Calu3 (cell line): Measurements from ENCODE around the gene PRELP. TPM values are rescaled to one million over a fixed set of nuclear protein-coding genes. Genes with fewer than 3 reads are reported as not detected.

Experiments
- BruUV-seq: library from RNA; stranded (reverse); fragments of 400-500 nt; replicated peaks from 2 replicates; lab custom pipeline; 2021; lab: Mats Ljungman, UMichigan
- CTCF ChIA-PET: fragments of 300-600 bp; sonication (Branson Sonifier 250); formaldehyde crosslinking; loops from one replicate; lab custom pipeline; 2022; ENCODE audit warnings: antibody characterized with exemption; lab: Charles Lee
- DNase-seq: peaks from one replicate; pipeline ENCODE4 v3.0.0; 2022
- H3K27ac Mint-ChIP-seq: one replicate; pipeline ENCODE4 v1.8.0; 2022; ENCODE audit warnings: mixed read lengths; ENCODE audit not compliant: unreplicated experiment
- H3K27me3 Mint-ChIP-seq: one replicate; pipeline ENCODE4 v1.8.0; 2022; ENCODE audit warnings: mixed read lengths; ENCODE audit not compliant: unreplicated experiment
- H3K36me3 Mint-ChIP-seq: one replicate; pipeline ENCODE4 v1.8.0; 2022; ENCODE audit warnings: mild to moderate bottlenecking, moderate library complexity, mixed read lengths; ENCODE audit not compliant: insufficient read depth, unreplicated experiment
- H3K4me1 Mint-ChIP-seq: one replicate; pipeline ENCODE4 v1.8.0; 2022; ENCODE audit warnings: mild to moderate bottlenecking, low read depth, mixed read lengths; ENCODE audit not compliant: unreplicated experiment
- H3K4me3 Mint-ChIP-seq: one replicate; pipeline ENCODE4 v1.8.0; 2022; ENCODE audit warnings: mild to moderate bottlenecking, low read depth, moderate library complexity, mixed read lengths; ENCODE audit not compliant: unreplicated experiment
- H3K9me3 Mint-ChIP-seq: one replicate; pipeline ENCODE4 v1.8.0; 2022; ENCODE audit warnings: low read depth, mixed read lengths; ENCODE audit not compliant: unreplicated experiment
- intact Hi-C: fragments of 100-400 bp; cut with micrococcal nuclease; formaldehyde crosslinking; loops from one replicate; pipeline ENCODE4 v1.10.0; 2022; ENCODE audit not compliant: unreplicated experiment
- total RNA-seq: library from RNA; stranded (reverse); gene quantifications from 2 replicates; pipeline ENCODE4 v1.2.3, GENCODE V29; 2022
- TF ChIP-seq, protein P1 (sequence below): fragments of 200-600 bp; IDR thresholded peaks from one replicate; pipeline ENCODE4 v1.8.0; 2022; ENCODE audit warnings: antibody characterized with exemption; ENCODE audit not compliant: unreplicated experiment

The PRELP gene
- total RNA-seq, 1 experiment from 2014 or later = not detected

DNA sequence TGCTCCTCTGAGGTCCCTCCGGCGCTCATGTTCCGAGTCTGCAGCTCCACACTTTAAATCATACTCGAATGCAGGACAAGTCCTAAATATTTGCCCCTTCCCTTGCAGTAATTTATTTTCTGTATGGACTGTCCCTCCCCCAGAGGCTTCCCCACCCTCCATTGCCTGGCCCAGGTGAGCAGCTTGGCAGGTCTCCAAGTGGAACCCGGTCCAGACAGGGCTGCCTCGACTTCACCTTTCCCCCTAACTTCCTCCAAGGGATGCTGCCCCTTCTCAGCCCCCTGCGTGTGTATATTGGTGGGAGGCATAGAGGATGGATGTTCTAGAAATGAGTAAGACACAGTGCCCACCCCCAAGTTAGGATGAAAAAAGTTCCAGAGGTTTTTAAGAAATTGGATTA is 12.9 kb downstream of the PRELP start:
- TF ChIP-seq, protein P1, sequence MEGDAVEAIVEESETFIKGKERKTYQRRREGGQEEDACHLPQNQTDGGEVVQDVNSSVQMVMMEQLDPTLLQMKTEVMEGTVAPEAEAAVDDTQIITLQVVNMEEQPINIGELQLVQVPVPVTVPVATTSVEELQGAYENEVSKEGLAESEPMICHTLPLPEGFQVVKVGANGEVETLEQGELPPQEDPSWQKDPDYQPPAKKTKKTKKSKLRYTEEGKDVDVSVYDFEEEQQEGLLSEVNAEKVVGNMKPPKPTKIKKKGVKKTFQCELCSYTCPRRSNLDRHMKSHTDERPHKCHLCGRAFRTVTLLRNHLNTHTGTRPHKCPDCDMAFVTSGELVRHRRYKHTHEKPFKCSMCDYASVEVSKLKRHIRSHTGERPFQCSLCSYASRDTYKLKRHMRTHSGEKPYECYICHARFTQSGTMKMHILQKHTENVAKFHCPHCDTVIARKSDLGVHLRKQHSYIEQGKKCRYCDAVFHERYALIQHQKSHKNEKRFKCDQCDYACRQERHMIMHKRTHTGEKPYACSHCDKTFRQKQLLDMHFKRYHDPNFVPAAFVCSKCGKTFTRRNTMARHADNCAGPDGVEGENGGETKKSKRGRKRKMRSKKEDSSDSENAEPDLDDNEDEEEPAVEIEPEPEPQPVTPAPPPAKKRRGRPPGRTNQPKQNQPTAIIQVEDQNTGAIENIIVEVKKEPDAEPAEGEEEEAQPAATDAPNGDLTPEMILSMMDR = no peak
- intact Hi-C loops = loop anchor here (5.0 kb wide), 1 partner anchor 216 kb away; no protein-coding TSS in a partner anchor
- CTCF ChIA-PET = interaction anchor here (1.0 to 2.6 kb wide), 6 partner anchors 16 to 221 kb away, joined by 3 to 15 read pairs (median 5); no protein-coding TSS in a partner anchor
- no TSS peak for BruUV-seq
- Mint-ChIP-seq H3K9me3 (no peaks in the 10 kb centered on the region), H3K27ac (no peak overlapping the region), H3K36me3 (no peaks in the 10 kb centered on the region), H3K4me1 (no peaks in the 10 kb centered on the region), H3K4me3 (no peak overlapping the region), H3K27me3 (peaks cover 65% of the 10 kb centered on the region)
- no peak for DNase-seq

DNA sequence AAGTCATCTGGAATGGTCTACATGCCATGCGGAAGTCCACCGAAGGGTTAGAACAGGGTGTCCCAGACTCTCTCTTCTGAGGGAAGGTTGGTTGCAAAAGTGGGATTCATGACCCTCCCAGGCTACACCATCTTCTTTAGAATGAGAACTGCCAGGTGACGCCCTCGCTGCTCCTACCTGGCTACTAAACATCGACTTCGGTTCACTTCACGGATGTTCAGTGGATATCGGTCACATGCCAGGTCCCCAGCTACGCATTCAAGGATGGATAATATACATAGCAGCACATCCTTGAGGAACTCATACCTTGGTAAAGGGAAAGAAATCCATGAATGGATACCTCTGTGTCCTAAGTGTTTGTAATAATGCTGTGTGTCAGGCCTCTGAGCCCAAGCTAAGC is 15.0 kb downstream of the PRELP start:
- no peaks in the 10 kb centered on the region for H3K4me1 Mint-ChIP-seq
- BruUV-seq = no TSS peak
- no peaks in the 10 kb centered on the region for H3K9me3 Mint-ChIP-seq
- H3K4me3 Mint-ChIP-seq = no peak overlapping the region
- CTCF ChIA-PET = no interaction called here
- H3K36me3 Mint-ChIP-seq = no peaks in the 10 kb centered on the region
- intact Hi-C loops = no loop called here
- TF ChIP-seq, protein P1 = no peak
- H3K27me3 Mint-ChIP-seq = peaks cover 64% of the 10 kb centered on the region
- no peak for DNase-seq
- H3K27ac Mint-ChIP-seq = no peak overlapping the region

- Mint-ChIP-seq H3K4me3 (no peak overlapping the region), H3K9me3 (no peaks in the 10 kb centered on the region), H3K36me3 (no peaks in the 10 kb centered on the region), H3K4me1 (no peaks in the 10 kb centered on the region), H3K27me3 (peaks cover 64% of the 10 kb centered on the region), H3K27ac (no peak overlapping the region)
- CTCF ChIA-PET = no interaction called here
- BruUV-seq = no TSS peak
- no peak for DNase-seq
- TF ChIP-seq, protein P1 = no peak
- intact Hi-C loops = no loop called here
These were observed 16.1 kb downstream of the PRELP start for GRCh38 chr1:203491664-203492063.

DNA sequence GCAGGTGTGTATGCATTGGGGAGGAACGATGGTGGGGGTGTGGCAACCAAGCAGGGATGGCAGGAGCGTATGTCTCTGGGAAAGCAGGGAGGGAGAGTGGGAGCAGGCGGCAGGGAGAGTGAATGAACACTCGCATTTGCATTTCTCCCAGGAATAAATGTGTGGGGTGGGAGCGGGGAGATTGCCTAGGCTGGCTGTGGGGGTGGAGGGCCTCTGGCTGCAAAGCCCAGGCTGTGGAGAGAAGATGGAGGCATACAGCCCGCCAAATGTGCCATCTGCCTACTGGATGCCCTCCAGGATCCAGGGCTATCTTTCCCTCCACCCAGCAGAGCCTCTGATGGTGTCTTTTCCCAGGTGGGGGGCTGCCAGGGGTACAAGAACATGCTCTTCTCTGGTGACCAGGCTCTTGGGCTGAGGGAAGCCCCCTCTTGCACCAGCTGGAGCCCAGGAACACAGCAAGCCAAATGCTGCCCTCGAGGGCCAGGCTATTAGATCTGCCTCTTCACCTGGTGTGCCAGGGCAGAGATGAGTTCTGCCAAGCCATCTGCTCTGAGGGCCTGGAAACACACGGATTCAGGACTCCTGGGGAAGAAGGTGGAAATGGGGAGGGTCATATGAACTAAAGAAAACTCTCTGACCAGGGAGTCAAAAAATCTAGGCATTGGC is 16.6 kb downstream of the PRELP start:
- no TSS peak for BruUV-seq
- intact Hi-C loops = no loop called here
- no peak overlapping the region for H3K4me3 Mint-ChIP-seq
- H3K27ac Mint-ChIP-seq = no peak overlapping the region
- DNase-seq = no peak
- CTCF ChIA-PET = no interaction called here
- no peaks in the 10 kb centered on the region for H3K36me3 Mint-ChIP-seq
- no peaks in the 10 kb centered on the region for H3K4me1 Mint-ChIP-seq
- TF ChIP-seq, protein P1 = no peak
- no peaks in the 10 kb centered on the region for H3K9me3 Mint-ChIP-seq
- H3K27me3 Mint-ChIP-seq = peaks cover 65% of the 10 kb centered on the region
